ENCODE data around the gene SCFD2. TPM values are rescaled to one million over a fixed set of nuclear protein-coding genes. Genes with fewer than 3 reads are reported as not detected.

Gene SCFD2
- total RNA-seq, 4 donors from 2014 or later: 12.7 to 23.7 (median 18.3) TPM

- Histone ChIP-seq H3K4me3 (no peak overlapping the region), H3K4me1 (peaks cover 0 to 20% (median 4%) of the 10 kb centered on the region in 4 donors), H3K27me3 (no peaks in the 10 kb centered on the region), H3K9me3 (no peaks in the 10 kb centered on the region), H3K36me3 (no peaks in the 10 kb centered on the region), H3K27ac (no peak overlapping the region)
- intact Hi-C loops (cut with DNase I; ENCODE audit: low total_unique reads) (no loop called here), in situ Hi-C loops (cut with MboI; ENCODE audit: low pct_ligation_motif_present in 1 of 4, low pct_unique_long_range_greater_than_20kb in 1 of 4, low sequenced_read_pairs in 3 of 4) (no loop called here)
- no peak for DNase-seq
- TF ChIP-seq POLR2AphosphoS5 (IDR thresholded peaks at IDR 0.05) (no peak), EP300 (IDR thresholded peaks at IDR 0.05; ENCODE audit: low read depth) (no peak), POLR2A (IDR thresholded peaks at IDR 0.05) (no peak), CTCF (IDR thresholded peaks at IDR 0.05) (no peak)
Measured at GRCh38 chr4:52952540-52952939, 413.3 kb downstream of the SCFD2 start.

- Histone ChIP-seq H3K4me3 (no peak overlapping the region), H3K27me3 (no peaks in the 10 kb centered on the region), H3K27ac (no peak overlapping the region), H3K36me3 (no peaks in the 10 kb centered on the region), H3K9me3 (no peaks in the 10 kb centered on the region), H3K4me1 (peaks cover 0 to 10% (median 0%) of the 10 kb centered on the region in 4 donors)
- no peak for TF ChIP-seq POLR2AphosphoS5 (IDR thresholded peaks at IDR 0.05)
- TF ChIP-seq CTCF (IDR thresholded peaks at IDR 0.05): no peak
- in situ Hi-C loops (cut with MboI; ENCODE audit: low pct_ligation_motif_present in 1 of 4, low pct_unique_long_range_greater_than_20kb in 1 of 4, low sequenced_read_pairs in 3 of 4): no loop called here
- DNase-seq: no peak
- 96 to 97% methylated on average over 3 of the region's 3 CpGs for WGBS, 2 donors (ENCODE audit: low coverage in 1 of 2)
- intact Hi-C loops (cut with DNase I; ENCODE audit: low total_unique reads): no loop called here
Measured at GRCh38 chr4:52951016-52951415, 414.8 kb downstream of the SCFD2 start.

GRCh38 chr4:52950226-52950625 lies 415.6 kb downstream of the SCFD2 start:
- H3K27me3 ChIP-seq: no peaks in the 10 kb centered on the region
- intact Hi-C loops (cut with DNase I; ENCODE audit: low total_unique reads) (no loop called here), in situ Hi-C loops (cut with MboI; ENCODE audit: low pct_ligation_motif_present in 1 of 4, low pct_unique_long_range_greater_than_20kb in 1 of 4, low sequenced_read_pairs in 3 of 4) (no loop called here)
- TF ChIP-seq CTCF (IDR thresholded peaks at IDR 0.05): no peak
- no peak for TF ChIP-seq POLR2AphosphoS5 (IDR thresholded peaks at IDR 0.05)
- no peak for TF ChIP-seq POLR2A (IDR thresholded peaks at IDR 0.05)
- TF ChIP-seq EP300 (IDR thresholded peaks at IDR 0.05; ENCODE audit: low read depth): no peak
- no peak overlapping the region for H3K4me3 ChIP-seq
- H3K4me1 ChIP-seq: peaks cover 0 to 10% (median 0%) of the 10 kb centered on the region in 4 donors
- DNase-seq: no peak
- no peak overlapping the region for H3K27ac ChIP-seq
- 88 to 96% methylated on average over 3 of the region's 3 CpGs for WGBS, 2 donors (ENCODE audit: low coverage in 1 of 2)
- no peaks in the 10 kb centered on the region for H3K36me3 ChIP-seq
- H3K9me3 ChIP-seq: no peaks in the 10 kb centered on the region

GRCh38 chr4:52949336-52949735 lies 416.5 kb downstream of the SCFD2 start:
- Histone ChIP-seq H3K9me3 (no peaks in the 10 kb centered on the region), H3K27ac (no peak overlapping the region), H3K36me3 (no peaks in the 10 kb centered on the region), H3K4me3 (no peak overlapping the region), H3K4me1 (peaks cover 0 to 3% (median 0%) of the 10 kb centered on the region in 4 donors), H3K27me3 (no peaks in the 10 kb centered on the region)
- TF ChIP-seq CTCF (IDR thresholded peaks at IDR 0.05) (no peak), EP300 (IDR thresholded peaks at IDR 0.05; ENCODE audit: low read depth) (no peak), POLR2AphosphoS5 (IDR thresholded peaks at IDR 0.05) (no peak), POLR2A (IDR thresholded peaks at IDR 0.05) (no peak)
- intact Hi-C loops (cut with DNase I; ENCODE audit: low total_unique reads): no loop called here
- in situ Hi-C loops (cut with MboI; ENCODE audit: low pct_ligation_motif_present in 1 of 4, low pct_unique_long_range_greater_than_20kb in 1 of 4, low sequenced_read_pairs in 3 of 4): no loop called here
- 84 to 93% methylated on average over 4 of the region's 4 CpGs for WGBS, 2 donors (ENCODE audit: low coverage in 1 of 2)
- no peak for DNase-seq
